NCI-H2196 treated with DMSO at 0.1 percent for 48 hours (cell line): ENCODE measurements around the gene SEMA4B.

Experiments
- DNase-seq: peaks from one replicate; lab custom pipeline; 2025; ENCODE audit not compliant: unreplicated experiment; lab: John Stamatoyannopoulos, UW

The SEMA4B gene

GRCh38 chr15:90205050-90205848 lies 4.1 kb downstream of the SEMA4B start:
- no peak for DNase-seq

GRCh38 chr15:90205886-90206285 lies 4.8 kb downstream of the SEMA4B start:
- no peak for DNase-seq

- no peak for DNase-seq
Observed at GRCh38 chr15:90207252-90207651, 6.1 kb downstream of the SEMA4B start.

- no peak for DNase-seq
Observed at GRCh38 chr15:90208356-90208755, 7.2 kb downstream of the SEMA4B start.

- no peak for DNase-seq
Observed at GRCh38 chr15:90209591-90209990, 8.5 kb downstream of the SEMA4B start.

- no peak for DNase-seq
Observed at GRCh38 chr15:90210593-90210992, 9.5 kb downstream of the SEMA4B start.

GRCh38 chr15:90211009-90211408 lies 9.9 kb downstream of the SEMA4B start:
- DNase-seq = no peak

- DNase-seq = no peak
Observed at GRCh38 chr15:90211440-90212143, 10.5 kb downstream of the SEMA4B start.

- DNase-seq = no peak
Observed at GRCh38 chr15:90212221-90213098, 11.3 kb downstream of the SEMA4B start.

- no peak for DNase-seq
Observed at GRCh38 chr15:90213122-90213817, 12.1 kb downstream of the SEMA4B start.

- DNase-seq = no peak
Observed at GRCh38 chr15:90213818-90214204, 12.7 kb downstream of the SEMA4B start.

- DNase-seq = no peak
Observed at GRCh38 chr15:90214553-90215196, 13.5 kb downstream of the SEMA4B start.

- DNase-seq = no peak
Observed at GRCh38 chr15:90217671-90218394, 16.7 kb downstream of the SEMA4B start.

- no peak for DNase-seq
Observed at GRCh38 chr15:90219421-90220141, 18.5 kb downstream of the SEMA4B start.

GRCh38 chr15:90221246-90221900 lies 20.2 kb downstream of the SEMA4B start:
- DNase-seq = peak; percentile 24

GRCh38 chr15:90222547-90222946 lies 21.4 kb downstream of the SEMA4B start:
- DNase-seq = no peak

GRCh38 chr15:90223441-90224165 lies 22.5 kb downstream of the SEMA4B start:
- no peak for DNase-seq

GRCh38 chr15:90225047-90225446 lies 23.9 kb downstream of the SEMA4B start:
- DNase-seq = no peak
